NB4 (cell line): ENCODE data around the gene RABAC1.

ENCODE experiments used
- POLR2A ChIP-seq: IDR thresholded peaks from 2 replicates; pipeline ENCODE4 v1.6.1; 2011; ENCODE audit warnings: mild to moderate bottlenecking; ENCODE audit not compliant: insufficient read length; ENCODE audit errors: extremely low read depth
- TF ChIP-seq, protein P1 (sequence below): IDR thresholded peaks from one replicate; pipeline ENCODE4 v1.5.1; 2012; ENCODE audit warnings: low read depth, low read length
- TF ChIP-seq, protein P2 (sequence below): IDR thresholded peaks from 2 replicates; pipeline ENCODE4 v1.6.1; 2011; ENCODE audit warnings: low read depth, low read length

DNA sequence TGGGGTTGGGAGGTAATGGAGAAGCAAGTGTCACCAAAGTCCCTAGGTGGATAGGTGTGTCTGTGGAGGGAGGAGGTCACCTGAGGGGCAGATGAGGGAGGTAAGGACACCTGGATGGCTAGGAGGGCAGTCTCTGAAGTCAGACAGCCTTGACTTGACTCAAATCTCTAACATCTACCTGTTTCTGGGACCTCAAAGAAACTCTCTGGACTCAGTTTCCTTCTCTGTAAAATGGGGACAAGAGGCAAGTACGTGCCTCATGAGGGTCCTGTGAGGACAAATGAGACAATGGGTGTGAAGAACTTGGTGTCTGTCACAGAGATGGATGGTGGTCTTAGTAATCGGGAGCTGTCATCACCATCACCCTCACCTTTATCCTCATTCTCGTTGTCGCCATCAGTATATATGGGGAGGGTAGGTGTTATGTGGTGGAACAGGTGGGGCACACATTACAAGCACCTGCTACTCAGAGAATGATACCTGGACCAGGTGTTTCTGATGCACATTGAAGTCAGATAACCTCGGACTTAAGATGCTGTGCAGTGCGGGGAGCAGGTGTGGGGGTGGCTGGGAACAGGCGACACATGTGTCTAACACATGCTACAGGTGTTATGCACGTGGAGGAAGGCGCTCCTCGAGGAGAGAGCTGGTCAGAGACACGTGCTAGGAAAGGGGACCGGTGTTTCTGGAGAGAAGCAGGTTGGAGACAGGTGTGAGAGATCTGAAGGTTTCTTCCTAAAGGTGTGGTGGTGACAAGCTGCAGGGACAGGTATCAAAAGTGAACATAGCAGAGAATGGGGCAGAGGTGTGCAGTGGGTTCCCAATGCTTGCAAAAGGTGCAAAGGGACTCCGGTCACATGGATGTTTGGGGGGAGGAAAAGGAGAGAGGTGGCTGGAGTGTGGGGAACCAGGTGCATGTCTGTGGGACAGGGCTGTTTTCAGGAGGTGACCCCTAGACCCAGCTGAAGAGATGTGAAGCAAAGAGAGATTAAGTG, 34.7 kb downstream of the RABAC1 start:
- TF ChIP-seq, protein P1, sequence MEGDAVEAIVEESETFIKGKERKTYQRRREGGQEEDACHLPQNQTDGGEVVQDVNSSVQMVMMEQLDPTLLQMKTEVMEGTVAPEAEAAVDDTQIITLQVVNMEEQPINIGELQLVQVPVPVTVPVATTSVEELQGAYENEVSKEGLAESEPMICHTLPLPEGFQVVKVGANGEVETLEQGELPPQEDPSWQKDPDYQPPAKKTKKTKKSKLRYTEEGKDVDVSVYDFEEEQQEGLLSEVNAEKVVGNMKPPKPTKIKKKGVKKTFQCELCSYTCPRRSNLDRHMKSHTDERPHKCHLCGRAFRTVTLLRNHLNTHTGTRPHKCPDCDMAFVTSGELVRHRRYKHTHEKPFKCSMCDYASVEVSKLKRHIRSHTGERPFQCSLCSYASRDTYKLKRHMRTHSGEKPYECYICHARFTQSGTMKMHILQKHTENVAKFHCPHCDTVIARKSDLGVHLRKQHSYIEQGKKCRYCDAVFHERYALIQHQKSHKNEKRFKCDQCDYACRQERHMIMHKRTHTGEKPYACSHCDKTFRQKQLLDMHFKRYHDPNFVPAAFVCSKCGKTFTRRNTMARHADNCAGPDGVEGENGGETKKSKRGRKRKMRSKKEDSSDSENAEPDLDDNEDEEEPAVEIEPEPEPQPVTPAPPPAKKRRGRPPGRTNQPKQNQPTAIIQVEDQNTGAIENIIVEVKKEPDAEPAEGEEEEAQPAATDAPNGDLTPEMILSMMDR, result no peak
- TF ChIP-seq, protein P2, sequence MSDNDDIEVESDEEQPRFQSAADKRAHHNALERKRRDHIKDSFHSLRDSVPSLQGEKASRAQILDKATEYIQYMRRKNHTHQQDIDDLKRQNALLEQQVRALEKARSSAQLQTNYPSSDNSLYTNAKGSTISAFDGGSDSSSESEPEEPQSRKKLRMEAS, result no peak
- TF ChIP-seq POLR2A, result no peak
